A172 (cell line): Measurements from ENCODE around the gene RNLS. TPM values are rescaled to one million over a fixed set of nuclear protein-coding genes. Genes with fewer than 3 reads are reported as not detected.
"Not testable (repeated sequence)": the region's sequence is repeated elsewhere in the genome, so short reads cannot be mapped to it uniquely, and the experiment has no call there.

Experiments
- DNase-seq: peaks from one replicate; pipeline ENCODE4 v3.0.0-alpha.2; 2015; ENCODE audit warnings: low spot score
- total RNA-seq: library from RNA; depleted of rRNA; stranded (reverse); fragments of >200 nt; shearing (Covaris generic); gene quantifications from 2 replicates; pipeline ENCODE4 v1.2.3, GENCODE V29; 2014

The RNLS gene
- total RNA-seq, 1 experiment from 2014 or later: 25.1 TPM

GRCh38 chr10:88388324-88388723, 194.8 kb downstream of the RNLS start:
- DNase-seq: no peak

- peak; percentile 83 for DNase-seq
Measured at GRCh38 chr10:88386821-88387773, 196.0 kb downstream of the RNLS start.

- DNase-seq: no peak
Measured at GRCh38 chr10:88386204-88386788, 196.8 kb downstream of the RNLS start.

DNA sequence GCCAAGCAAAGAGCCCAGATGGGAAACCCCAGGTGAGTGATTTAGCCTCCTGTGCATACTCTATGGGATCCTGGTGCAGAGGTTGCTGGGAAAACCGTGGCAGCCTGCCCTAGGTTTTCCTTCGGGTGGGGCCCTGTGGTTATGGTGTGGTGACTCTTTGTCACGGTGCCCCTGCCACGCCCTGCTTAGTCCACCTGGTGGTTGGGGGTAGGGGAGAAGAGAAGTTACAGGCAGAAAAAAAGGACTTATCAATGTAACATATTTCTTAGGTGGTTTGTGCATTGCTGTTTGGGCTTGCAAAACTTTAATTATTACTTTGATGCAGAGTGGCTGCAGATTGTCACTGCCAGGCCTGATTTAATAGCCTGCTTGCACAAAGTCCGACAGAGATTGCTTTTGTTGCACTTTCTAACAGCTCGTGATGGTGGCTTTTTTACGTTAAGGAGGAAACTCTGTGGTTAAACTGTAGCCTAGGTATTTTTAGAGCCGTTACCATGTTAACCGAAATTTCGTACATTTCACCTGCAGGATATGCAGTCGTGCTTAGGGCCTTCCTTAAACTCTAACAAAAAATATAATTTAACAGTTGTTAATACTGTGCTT, 197.4 kb downstream of the RNLS start:
- peak; percentile 86 for DNase-seq

GRCh38 chr10:88383276-88383675, 199.8 kb downstream of the RNLS start:
- DNase-seq: no peak

DNA sequence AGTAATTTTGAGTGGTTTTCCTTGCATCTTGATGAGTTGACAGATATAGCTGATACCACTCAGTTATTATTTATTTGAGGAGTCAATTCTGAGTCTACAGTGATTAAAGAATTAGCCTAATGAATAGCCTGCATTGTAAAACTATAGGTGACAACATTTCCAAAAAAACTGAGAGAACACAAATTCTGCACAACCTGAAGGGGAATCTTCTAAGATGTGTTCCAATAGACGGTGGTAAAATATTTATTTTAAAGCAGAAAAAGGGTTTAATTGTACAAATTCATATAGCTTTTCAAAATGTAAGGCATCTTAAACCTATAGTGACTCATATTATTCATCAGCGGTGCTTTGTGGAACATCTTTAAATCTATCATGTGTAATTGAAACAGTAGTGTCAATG, 200.4 kb downstream of the RNLS start:
- no peak for DNase-seq

DNA sequence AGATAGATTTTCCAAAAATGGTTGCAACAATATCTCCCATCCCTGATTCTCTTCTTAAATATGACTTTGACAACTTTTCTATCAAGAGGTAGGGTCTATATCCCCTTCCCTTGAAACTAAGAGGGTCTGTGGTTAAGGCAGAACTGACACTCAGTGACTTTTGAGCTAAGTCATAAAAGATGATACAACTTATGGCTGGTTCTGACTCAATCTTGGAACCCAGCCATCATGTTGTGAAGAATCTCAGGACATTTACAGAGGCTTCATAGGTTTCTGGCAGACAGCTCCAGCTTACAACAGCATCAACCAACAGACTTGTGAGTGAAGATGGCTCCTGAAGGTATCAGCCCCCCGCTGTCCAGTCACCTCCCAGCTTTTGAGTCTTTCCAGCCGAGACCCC, 203.5 kb downstream of the RNLS start:
- DNase-seq: no peak

DNA sequence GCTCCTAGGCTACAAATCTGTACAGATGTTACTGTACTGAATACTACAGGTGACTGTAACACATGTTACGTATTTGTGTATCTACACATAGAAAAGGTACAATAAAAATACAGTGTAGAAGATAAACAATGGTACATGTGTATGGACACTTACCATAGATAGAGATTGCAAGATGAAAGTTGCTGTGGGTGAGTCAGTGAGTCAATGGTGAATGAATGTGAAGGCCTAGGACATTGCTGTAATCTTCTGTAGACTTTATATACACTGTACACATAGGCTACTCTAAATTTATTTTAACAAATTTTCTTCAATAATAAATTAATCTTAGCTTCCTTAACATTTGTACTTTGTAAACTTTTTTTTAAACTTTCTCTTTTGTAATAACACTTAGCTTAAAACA, 205.6 kb downstream of the RNLS start:
- DNase-seq: no peak

- no peak for DNase-seq
Measured at GRCh38 chr10:88374392-88375175, 208.5 kb downstream of the RNLS start.

- DNase-seq: no peak
Measured at GRCh38 chr10:88372881-88373592, 210.1 kb downstream of the RNLS start.

DNA sequence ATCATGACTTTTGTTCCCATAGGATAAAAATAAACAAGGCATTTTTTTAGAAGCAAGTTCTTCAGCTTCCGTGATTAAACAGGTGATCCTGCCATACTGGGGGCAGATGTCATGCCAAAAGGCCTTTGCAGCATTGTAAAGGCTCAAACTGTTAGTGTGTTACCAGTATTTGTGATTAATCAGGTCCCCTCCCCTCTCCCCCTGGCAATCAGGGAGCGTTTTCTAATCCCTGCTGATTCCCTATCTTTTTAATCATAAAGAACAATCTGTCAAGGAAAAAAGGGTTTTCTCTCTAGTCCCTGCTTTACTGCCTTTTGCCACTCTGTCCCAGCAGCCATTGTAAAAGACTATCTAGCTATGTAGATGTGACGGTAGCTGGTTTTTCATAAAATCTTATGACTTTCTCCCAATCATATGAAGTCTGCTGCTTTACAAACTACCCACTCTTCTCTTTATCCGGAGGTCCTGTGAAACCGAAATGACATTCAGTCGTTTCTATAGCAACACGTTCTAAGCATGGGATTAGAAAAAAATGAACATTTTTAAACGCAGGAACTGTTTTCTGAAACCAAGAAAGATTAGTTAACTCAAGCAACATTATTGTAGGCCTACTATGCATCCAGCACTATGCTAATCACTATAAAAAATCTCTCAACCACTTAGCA, 210.9 kb downstream of the RNLS start:
- no peak for DNase-seq

DNA sequence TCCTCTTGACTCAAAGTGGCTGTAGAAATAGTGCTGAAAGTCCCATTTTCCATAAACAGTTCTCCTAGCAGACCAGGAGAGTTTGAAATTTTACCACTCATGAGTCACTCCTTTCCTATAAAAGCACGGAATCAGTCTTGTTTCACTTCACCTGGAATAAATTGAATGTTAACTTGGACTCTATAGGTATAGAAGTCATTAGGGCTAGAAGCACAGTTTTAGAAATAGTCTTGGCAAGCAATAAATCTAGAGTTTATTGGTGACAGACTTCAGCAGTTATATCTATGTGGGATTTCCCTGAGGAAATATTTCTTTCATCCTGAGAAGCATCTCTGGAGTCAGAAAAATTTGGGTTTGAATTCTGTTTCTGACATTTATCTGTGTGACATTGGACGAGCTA, 212.4 kb downstream of the RNLS start:
- DNase-seq: no peak

DNA sequence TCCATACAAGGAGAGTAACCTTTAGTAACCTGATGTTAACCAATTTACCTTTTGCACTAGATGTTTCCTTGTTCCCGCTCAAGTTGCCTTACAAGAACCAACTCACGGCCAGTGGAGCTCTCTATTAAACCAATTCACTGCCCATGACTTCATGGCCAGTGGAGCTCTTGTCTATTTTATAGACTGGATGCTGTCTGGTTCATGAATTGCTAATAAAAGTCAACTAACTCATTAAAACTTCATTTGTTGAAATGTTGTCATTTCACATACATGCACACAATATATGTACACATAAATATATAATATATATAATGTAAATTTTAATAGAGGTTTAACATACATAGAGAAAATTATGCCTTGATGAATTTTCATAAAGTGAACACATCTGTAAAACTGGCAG, 216.3 kb downstream of the RNLS start:
- DNase-seq: no peak

DNA sequence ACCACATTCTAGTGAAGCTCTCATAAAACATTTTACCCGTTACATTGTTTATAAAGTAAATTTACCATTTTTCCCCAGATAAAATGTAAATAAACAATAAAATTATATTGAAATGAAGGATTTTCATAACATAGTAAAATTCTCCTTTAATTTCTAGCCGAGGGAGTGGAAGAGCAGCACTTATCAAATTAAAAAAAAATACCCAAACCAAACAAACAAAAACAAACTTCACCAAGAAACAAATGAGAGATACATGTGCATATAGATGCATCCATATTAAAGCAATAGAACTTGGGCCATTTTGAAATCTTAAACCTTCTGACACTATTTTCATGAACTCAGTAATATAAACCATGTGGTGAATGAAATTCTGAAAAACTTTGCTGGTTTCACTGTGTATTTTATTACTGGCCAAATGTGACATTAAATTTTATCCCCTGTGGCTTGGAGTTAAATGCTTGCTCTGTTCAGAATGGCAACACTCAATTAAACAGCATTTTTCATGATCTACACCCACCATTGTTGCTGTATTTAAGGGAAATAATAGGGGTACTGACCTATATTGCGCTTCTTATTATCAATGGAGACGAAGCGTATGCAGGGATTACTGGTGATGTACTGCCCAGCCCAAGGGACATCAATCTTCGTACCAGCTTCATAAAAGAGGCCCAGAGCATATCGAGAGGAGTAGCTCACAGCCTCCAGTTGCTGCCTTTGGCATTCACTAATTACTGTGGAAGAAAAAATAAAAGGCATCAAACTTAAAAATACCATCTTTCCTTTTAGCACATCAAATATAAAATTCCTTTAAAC, 220.9 kb downstream of the RNLS start:
- no peak for DNase-seq

DNA sequence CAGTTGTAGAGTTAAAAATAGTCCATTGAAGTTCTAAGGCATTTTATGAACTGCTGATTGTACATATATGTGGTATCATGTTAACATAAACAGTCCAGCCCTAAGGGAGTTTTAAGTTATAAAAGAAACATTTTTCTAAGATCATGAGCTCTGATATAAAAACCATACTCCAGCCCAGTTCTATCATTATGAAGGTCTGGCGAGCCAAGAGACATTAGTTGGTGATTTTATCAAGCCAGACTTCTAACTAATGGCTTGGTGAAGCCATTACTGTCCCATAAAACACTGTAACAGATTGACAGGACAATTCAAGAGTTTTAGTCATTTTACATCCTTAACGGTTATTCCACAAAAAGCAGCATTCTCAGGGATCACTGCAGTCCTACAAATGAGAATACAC, 221.6 kb downstream of the RNLS start:
- DNase-seq: no peak

- not testable (repeated sequence) for DNase-seq
Measured at GRCh38 chr10:88355750-88356149, 227.4 kb downstream of the RNLS start.

GRCh38 chr10:88347597-88348304, 235.4 kb downstream of the RNLS start:
- DNase-seq: no peak

GRCh38 chr10:88347022-88347421, 236.1 kb downstream of the RNLS start:
- no peak for DNase-seq
